Stomach (tissue), 4 donors: ENCODE data around the gene ARHGAP10.

Source experiments
- CTCF ChIP-seq, 7 experiments: fragments of 450-650 bp in 4 of 7; fragments of 200-600 bp in 3 of 7; sonication (generic) in 3 of 7; IDR thresholded peaks; one replicate each; pipeline ENCODE4 v1.5.1; 2016 to 2019; ENCODE audit warnings: antibody characterized with exemption in 7 of 7, control low read depth in 2 of 7, mild to moderate bottlenecking in 1 of 7
- EP300 ChIP-seq: sonication (generic); formaldehyde crosslinking; IDR thresholded peaks from one replicate; pipeline ENCODE4 v1.6.1; 2017; ENCODE audit warnings: antibody characterized with exemption
- POLR2A ChIP-seq, 4 donors: fragments of 450-650 bp; IDR thresholded peaks; one replicate each; pipeline ENCODE4 v1.6.1; 2016; ENCODE audit warnings: antibody characterized with exemption in 4 of 4, control low read depth in 2 of 4, mild to moderate bottlenecking in 1 of 4, moderate library complexity in 1 of 4
- POLR2AphosphoS5 ChIP-seq, 3 donors: sonication (generic); formaldehyde crosslinking; IDR thresholded peaks; one replicate each; pipeline ENCODE4 v1.6.1; 2016; ENCODE audit warnings: antibody characterized with exemption in 3 of 3

- no peak for TF ChIP-seq CTCF (IDR thresholded peaks at IDR 0.05)
- no peak for TF ChIP-seq POLR2AphosphoS5 (IDR thresholded peaks at IDR 0.05)
- TF ChIP-seq POLR2A (IDR thresholded peaks at IDR 0.05), result no peak
- TF ChIP-seq EP300, result no peak
These were observed 101.9 kb downstream of the ARHGAP10 start for GRCh38 chr4:147833741-147834140.
